ENCODE results near the gene TMEFF1. TPM values are rescaled to one million over a fixed set of nuclear protein-coding genes. Genes with fewer than 3 reads are reported as not detected.

Gene TMEFF1
- total RNA-seq, 1 donor from 2014 or later, result 0.42 TPM

- no peak for DNase-seq (ENCODE audit: low spot score)
These were observed 94.9 kb downstream of the TMEFF1 start for GRCh38 chr9:100567856-100568255.

- no peak for DNase-seq (ENCODE audit: low spot score)
These were observed 100.8 kb downstream of the TMEFF1 start for GRCh38 chr9:100573655-100574260.

- DNase-seq (ENCODE audit: low spot score), result no peak
These were observed 102.1 kb downstream of the TMEFF1 start for GRCh38 chr9:100575006-100575405.

- DNase-seq (ENCODE audit: low spot score), result no peak
These were observed 102.9 kb downstream of the TMEFF1 start for GRCh38 chr9:100575765-100576386.

GRCh38 chr9:100577776-100578448 is 105.0 kb downstream of the TMEFF1 start, which contains the start of gene CAVIN4:
TSS of gene CAVIN4 (plus strand) at chr9:100578079. CDS start at chr9:100578144, 65 bp downstream.
- no peak for DNase-seq (ENCODE audit: low spot score)

GRCh38 chr9:100578610-100579009 is 105.7 kb downstream of the TMEFF1 start:
- DNase-seq (ENCODE audit: low spot score), result no peak

- DNase-seq (ENCODE audit: low spot score), result no peak
These were observed 106.7 kb downstream of the TMEFF1 start for GRCh38 chr9:100579665-100580064.

- DNase-seq (ENCODE audit: low spot score), result no peak
These were observed 107.3 kb downstream of the TMEFF1 start for GRCh38 chr9:100580257-100580656.

GRCh38 chr9:100581081-100581480 is 108.1 kb downstream of the TMEFF1 start:
- DNase-seq (ENCODE audit: low spot score), result no peak

- DNase-seq (ENCODE audit: low spot score), result no peak
These were observed 108.7 kb downstream of the TMEFF1 start for GRCh38 chr9:100581661-100582060.

- DNase-seq (ENCODE audit: low spot score), result no peak
These were observed 110.3 kb downstream of the TMEFF1 start for GRCh38 chr9:100583014-100583802.

- DNase-seq (ENCODE audit: low spot score), result no peak
These were observed 112.0 kb downstream of the TMEFF1 start for GRCh38 chr9:100584951-100585350.

GRCh38 chr9:100586093-100586492 is 113.1 kb downstream of the TMEFF1 start:
- no peak for DNase-seq (ENCODE audit: low spot score)

- DNase-seq (ENCODE audit: low spot score), result no peak
These were observed 114.4 kb downstream of the TMEFF1 start for GRCh38 chr9:100587375-100587774.

GRCh38 chr9:100589582-100589981 is 116.6 kb downstream of the TMEFF1 start:
- no peak for DNase-seq (ENCODE audit: low spot score)

- no peak for DNase-seq (ENCODE audit: low spot score)
These were observed 117.5 kb downstream of the TMEFF1 start for GRCh38 chr9:100590481-100590880.

GRCh38 chr9:100591139-100591538 is 118.2 kb downstream of the TMEFF1 start:
- no peak for DNase-seq (ENCODE audit: low spot score)

GRCh38 chr9:100591639-100592412 is 118.9 kb downstream of the TMEFF1 start:
- DNase-seq (ENCODE audit: low spot score), result no peak

- DNase-seq (ENCODE audit: low spot score), result no peak
These were observed 122.6 kb downstream of the TMEFF1 start for GRCh38 chr9:100595391-100596199.

GRCh38 chr9:100597236-100597635 is 124.3 kb downstream of the TMEFF1 start:
- DNase-seq (ENCODE audit: low spot score), result no peak
